Nucleus accumbens (tissue), 56 donors: ENCODE data around the gene PDE7B.
A peak's percentile ranks its signal among the peaks of the same experiment; 100 is the strongest.

Experiments used
- DNase-seq, 56 donors: peaks; one replicate each; lab custom pipeline; 2025; lab: John Stamatoyannopoulos, UW

PDE7B gene

DNA sequence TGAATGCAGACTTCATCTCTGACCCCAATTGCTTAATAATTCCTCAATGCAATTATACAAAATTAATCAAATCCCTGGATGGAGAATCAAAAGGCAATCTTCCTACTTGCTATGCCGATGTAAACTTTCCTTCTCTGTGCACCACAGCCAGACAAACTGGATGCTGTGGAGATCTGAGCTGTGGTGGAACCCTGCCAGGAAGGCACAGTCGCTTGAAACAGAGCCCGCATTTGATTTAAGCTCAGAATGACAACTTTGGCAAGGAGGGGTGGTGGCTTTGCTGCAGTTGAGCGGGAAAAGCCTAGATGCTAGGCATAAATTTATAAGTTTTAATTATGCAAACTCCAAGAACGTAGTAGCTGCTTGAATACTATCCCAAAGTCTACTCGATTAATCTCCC is 207.8 kb downstream of the PDE7B start:
- DNase-seq: peak in 24 of 56 donors; percentile 3 to 73 (median 24)

DNA sequence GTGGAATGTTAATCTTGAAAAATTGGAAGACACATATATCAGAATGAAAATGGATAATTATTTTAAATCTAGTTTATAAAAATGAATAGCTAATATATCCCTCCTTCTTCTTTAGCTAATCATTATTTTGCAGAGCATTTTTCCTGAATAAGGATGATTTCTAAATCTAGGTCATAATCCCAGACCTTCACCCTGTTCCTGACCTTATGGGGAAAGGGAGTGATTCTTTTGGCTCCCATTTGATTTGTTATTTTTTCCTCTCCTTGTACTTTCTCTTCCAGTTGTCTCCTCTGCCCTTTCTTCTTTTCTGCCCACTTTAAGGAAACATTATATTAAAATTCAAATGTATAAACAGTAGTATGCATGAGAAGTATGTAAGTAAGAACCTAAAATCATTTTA is 208.6 kb downstream of the PDE7B start:
- DNase-seq: no peak

DNA sequence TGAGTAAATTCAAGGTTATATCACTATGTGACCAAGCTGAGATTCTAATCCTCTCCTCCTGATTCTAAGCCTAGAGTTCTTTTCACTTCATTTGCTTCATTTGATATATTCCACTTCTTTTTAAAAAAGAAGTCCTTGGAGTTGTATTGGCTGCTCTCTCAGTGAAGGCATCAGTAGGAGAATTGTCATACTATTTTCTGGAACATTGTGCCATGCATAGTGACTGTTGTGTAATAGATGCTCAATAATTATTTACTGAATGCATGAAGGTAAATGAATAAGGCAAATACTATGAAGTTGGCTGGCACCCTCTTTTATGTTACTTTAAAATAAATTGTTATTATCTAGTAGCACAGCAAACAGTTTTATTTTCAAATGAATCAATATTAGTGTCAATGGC is 209.3 kb downstream of the PDE7B start:
- DNase-seq: no peak

DNA sequence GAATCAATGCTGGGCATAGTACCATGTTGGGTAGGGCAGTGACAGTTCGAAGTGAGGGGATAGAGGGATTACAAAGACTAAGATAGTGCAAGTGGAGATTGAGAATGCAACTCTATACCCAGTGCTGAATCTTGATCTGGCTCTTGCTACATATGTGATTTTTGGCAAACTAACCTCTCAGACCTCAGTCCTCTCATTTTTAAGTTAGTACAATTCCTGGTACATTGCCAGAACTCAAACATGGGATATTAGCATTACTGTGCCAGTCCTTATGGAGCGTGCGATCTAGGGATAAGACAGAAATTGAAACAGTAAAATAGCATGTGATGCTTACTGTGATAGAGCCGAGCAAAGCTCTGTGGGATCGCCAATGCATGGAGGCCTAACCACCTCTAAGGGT is 210.2 kb downstream of the PDE7B start:
- no peak for DNase-seq

DNA sequence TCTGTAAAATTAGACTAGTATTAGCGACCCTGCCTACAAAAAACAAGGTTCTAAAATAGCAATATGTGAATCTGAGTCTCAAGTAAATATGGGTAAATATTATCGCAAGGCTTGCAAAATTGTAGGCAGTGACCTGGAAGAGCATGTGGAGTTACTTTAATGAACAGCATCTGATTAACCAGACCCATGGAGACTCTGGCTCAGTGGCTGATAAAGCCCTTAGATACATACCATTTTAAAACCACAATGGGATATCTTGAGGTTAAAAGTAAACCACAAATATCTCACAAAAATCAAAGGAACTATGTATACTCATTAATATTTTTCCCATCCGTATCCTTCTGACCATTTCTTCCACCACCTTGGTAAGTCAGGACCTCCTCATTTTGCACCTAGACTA is 211.6 kb downstream of the PDE7B start:
- DNase-seq: no peak

DNA sequence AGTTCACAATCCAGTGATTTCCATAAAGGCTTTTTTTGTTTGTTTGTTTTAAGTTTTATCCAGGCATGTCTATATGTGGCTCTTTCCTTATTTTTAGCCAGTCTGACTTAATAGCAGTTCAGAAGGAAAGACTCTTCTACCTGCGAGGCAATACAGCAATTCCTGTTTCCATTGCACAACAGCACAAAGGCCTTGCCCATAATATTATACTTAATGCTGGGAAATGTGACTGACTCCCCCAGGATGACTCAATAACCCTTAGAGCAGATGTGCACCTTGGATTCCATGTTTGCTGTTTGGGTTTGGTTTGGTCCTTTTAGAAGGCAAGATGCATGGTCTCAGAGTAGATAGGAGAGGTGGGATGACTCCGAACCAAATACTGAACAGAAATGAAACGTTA is 214.5 kb downstream of the PDE7B start:
- DNase-seq: no peak

DNA sequence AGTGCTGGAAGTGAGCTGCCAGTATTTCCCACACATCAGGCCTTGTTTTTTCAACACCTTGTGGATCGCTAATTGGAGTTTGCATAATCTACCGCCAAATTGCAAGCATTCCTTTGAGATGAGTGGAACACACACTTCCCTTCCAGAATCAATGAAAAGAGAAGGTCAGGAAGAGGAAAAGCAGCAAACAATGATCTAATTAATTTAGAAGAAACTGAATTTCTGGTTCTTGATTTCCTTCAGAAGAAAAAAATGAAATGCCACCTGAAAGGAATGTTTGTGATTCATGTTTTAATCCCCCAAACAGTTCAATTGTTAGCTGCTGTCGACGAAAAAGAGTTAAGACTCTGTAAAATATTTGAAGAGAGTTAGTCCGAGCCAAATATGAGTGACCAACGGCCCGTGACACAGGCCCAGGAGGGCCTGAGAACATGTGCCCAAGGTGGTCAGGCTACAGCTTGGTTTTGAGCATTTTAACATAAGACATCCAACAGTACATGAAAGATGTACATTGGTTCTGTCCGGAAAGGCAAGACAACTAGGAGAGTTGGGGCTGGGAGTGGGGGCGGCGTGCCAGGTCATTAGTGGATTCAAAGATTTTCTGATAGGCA is 216.3 kb downstream of the PDE7B start:
- no peak for DNase-seq

DNA sequence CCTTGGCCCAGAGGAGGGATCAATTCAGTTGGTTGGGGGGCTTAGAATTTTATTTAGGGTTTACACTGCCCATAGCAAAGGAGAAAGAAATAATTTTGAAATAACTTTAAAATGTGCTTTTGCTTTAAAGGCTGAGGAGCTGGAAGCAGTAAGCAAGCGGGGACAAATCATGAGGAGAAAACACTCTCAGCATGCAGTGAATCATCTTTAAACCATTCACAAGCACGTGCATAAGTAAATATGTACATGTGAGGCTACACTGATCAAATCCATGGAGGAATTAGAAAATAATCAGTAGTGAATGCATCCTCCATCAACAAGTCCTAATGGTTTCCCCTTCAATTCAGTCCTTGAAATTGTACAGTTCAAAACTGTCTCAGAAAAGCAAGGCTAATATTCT is 217.6 kb downstream of the PDE7B start:
- DNase-seq: no peak

DNA sequence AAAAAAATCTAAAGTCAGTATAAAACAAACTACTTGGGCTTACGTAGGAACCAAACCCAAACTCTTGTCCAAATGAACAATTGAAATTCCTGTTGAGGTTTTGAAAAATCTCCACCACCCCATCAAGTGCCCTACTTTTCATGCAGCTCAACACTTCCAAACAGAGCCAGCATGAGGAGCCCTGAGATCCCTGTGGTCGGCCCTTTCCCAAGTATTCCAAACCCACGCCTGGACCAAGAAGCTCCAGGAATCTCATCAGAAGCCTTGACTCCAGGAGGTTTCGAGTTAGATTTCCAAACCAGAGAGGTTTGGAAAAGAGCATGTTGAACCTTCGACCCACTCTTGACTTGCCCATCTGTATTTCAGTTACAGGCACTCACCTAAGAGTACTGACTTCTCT is 219.3 kb downstream of the PDE7B start:
- DNase-seq: no peak

DNA sequence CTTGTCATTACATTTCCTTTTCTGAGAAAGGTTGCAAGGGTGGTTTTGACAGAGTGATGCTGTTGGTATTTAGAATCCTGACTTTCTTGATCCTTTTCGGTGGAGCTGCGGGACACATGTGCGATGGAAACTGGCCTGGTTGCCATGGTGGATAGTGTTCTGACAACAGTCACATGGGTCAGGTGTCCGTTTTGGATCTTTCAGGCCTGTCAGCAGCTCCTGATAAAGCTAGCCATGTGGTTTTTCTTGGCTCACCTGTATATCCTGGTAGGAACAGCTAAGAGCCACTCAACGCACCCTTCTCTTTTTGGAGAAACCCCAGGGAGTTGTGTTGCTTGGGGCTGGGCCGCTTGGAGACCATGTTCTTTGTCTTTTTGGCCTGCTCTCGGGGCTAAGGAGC is 221.2 kb downstream of the PDE7B start:
- no peak for DNase-seq

DNA sequence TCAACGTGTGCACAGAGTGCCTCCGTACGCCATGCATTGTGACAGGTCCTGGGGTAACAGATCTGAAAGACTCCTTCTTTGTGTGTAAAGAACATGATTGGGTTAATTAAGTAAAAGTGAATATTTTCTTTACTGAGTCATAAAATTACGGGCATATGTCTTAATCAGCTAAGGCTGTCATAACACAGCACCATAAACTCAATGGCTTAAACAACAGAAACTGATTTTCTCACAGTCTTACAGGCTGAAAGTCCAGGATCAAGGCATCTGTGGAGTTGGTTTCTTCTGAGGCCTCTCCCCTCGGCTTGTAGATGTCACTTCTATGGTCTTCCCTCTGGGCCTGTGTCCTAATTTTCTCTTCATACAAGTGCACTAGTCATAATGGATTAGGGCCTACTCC is 221.7 kb downstream of the PDE7B start:
- DNase-seq: no peak

DNA sequence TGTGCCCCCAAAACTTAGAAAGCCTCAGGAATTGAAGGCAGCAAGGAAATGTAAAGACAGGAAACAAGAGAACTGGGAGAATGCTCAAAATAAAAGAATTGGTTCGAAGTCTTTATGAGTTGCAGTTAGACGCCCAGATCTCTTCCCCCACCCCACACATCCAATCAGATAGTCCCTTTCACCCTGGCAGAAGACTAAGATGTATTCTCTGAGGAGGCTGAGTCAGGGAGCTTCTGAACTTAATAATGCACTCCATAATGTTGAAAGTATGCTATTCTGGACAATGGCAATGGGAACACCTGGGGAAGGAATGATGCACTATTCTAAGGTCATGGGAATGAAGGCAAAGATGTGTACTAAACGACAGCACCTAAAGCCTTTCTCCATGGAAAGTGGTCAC is 225.0 kb downstream of the PDE7B start:
- no peak for DNase-seq

DNA sequence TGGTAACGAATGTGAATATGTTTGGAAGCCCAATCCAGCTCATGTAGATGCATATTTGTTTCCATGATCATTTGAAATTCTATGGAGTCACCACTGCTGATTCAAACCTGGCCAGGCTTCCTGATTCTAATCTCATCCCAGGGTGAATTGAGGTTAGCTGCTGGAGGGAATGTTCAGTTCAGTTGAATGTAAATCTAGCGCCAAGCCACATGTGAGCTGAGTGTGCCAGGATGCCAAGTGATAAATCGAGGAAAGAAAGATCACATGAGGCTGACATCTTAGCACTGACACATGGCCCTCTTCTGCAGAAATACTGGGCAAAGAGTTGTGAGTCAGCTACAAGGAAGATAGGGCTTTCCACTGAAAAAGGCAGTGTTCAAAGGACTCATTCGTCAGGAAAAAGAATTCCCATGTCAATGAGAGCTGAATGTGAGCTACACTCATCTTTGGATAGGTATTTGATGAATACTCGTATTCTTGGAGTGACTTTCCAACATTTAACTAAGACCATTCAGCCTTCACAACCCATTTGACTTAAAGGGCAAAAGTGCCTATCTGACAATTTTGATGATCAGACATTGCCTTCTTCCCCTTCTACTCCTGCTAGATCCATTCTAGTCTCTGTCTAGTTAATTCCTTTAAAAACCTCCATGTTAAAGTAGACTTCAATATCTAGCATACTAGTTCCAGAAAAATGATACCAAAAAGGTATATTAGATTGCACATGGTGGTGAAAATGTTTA is 226.5 kb downstream of the PDE7B start:
- DNase-seq: no peak

DNA sequence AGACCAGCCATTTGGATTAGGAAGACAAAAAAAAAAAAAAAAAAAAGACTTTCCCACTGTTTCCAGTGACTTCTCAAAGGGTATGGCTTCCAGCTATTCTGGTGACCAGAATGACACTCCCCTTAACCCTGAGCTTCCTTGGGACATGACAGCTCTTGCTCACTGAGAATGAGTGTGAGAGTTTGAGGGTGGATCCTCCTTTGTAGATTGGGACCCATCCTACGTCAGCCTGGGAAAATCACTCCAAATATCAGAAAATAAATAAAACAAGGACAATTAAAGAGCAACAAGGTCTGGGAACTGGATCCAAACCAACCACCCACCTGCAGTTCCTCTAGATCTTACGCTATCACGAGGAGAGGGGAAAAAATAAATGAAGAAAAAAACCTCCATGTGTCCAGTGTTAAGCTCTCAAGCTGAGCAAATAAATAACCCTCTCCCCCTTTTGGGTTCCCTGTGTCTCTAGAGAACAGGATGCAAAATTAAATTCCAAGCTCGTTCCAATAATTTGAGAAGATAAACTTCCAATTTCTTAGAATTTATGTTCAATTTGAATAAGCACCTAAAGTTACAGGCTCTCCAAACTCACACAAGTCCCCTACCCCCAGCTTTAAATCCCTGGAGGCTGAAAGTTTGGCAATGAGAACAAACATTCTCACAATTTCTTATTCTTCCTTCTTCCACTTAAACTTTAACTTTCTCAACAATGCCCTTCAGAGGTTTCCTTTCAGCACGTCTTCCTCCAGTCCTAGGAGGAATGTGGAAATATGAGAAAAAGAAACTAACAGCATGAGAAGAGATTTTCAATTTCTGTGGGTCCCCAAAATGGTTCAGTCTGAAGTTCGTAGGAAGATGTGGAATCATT is 228.4 kb downstream of the PDE7B start:
- no peak for DNase-seq

DNA sequence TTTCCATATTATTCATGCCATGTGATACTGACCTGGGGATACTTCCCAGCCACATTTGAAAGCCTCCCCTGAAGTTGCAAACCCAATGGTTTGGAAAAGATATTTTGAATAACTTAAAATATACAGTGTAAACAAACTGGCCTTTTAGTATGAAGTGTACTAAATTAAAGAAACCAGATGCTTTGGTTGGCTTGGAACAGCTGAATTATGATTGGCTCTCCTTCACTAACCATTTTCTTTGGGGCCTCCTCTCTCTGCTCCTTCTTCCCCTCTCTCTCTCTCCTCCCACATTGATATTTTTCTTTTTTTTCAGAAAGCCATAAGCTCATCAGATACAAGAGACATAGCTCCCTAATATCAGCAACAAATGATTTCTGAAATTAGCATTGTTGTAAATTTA is 232.0 kb downstream of the PDE7B start:
- DNase-seq: no peak

DNA sequence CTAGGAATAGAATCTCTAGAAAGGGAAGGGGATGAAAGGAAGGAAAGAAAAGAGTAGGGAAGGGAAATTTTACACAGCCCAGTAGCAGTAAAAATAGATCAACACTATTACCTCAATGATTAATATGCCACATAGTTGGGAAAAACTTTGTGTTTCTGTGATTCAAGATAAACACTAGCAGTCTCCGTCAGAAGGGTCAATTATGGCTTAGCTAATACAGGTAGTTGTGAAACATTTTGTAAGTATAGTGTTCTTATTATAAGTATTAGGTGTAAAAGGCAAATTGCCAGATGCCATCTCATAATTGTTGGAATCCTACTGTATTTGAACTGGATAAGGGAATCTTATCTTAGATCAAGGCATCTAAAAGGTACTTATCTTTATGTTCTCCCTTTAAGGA is 232.9 kb downstream of the PDE7B start:
- no peak for DNase-seq

DNA sequence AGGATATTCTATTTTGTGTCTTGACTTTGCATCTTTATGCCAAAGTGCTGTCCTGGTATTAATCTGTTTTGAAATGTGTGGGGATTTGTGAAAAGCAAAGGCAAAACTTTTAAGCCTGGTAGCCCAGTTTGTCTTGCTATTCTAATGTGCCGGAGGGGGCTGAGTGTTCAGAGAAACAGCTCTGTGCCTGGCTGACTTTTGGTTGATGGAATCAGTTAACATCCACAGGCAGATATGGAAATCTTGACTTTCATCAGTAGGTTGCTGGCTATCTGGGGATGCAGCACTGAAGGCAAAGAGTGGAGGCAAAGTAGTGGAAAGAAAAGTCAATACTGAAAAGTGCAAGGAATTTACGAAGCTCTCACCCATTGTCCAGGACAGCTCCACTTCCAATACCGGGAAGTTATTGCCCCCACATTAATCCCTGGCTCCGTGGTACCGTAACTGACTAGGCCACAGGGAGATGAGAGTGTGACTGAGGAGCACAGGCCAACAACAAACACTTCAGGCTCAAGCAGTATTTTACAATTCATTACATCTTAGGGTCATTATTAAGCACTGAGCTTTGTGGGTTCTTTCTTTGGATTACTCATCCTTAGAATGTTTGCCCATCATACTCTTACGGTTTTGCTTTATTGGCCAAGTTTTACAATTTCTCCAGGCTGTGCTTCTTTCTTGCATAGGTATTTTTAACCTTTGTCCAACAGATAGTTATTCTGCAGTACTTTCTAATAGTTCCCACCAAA is 234.0 kb downstream of the PDE7B start:
- DNase-seq: no peak

DNA sequence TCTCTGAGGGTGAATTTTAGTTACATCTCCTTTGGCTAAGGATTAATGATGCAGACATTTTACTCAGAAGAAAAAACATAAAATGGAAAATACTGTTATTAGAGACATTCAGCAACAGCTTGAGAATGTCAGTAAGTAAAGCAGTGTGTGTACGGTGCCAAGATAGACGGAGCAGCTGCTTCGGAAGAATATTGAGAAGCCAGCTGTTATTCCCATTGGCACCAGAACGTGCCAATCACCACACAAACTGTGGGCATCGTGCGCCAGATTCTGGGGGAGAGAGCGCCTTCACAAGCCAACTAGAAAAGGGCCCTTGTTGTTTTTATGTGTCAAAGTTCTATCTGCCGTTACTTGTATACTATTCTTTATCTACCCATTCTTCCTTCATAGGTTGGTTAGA is 235.2 kb downstream of the PDE7B start:
- peak in 34 of 56 donors; percentile 1 to 47 (median 15) for DNase-seq

DNA sequence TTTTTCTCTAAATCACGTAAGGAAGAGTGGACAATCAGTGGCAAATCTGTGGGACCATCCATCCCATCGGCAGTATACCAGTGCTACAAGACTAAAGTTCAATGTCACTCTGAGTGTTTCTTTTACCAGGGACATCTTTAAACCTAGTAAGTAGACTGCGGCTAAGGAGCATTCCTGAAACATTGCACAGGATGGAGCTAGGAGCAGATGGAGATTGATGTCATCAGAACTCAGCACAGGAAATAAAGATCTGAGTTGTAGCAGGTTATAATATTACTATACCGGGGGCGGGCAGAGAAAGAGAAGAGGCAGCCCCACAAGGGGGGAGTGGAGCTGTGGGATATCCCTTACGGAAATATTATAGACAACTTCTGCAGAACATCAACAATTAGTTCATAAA is 236.5 kb downstream of the PDE7B start:
- DNase-seq: no peak

DNA sequence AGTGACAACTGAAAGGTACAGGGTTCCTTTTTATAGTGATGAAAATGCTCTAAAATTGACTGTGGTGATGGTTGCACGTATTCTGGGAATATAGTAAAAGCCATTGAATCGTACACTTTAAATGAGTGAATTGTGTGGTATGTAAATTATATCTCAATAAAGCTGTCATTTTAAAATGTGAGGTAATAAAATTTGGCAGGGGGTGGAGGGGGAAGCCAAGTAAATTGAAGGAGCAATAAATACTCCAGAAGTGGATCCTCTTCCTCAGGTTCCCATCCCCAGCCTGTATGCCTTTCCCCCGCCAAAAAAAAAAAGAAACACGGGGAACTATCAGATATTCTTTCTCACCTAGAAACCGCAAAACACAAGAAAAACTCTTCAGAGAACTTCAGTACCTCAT is 237.2 kb downstream of the PDE7B start:
- no peak for DNase-seq

DNA sequence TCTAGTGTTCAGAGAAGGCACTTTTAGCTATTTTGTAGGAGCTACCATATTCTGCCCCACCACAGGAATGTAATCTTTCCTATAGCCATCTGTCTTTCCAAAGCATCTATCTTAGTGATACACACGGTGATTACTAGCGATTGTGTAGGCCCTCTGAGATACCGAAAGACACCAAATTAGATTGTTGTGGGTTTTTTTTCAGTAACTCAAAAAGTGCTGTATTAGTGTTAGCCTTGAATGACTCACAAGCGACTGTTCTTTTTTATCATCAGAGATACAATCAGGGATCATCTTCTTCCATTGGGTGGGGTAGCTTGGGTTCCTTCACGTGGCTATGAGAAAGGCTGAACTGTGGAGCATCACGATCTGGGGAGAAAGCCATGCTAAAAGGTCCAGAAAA is 238.4 kb downstream of the PDE7B start:
- no peak for DNase-seq
